Mammary epithelial cell (primary cell): ENCODE data around the gene NCOA3.

Experiments
- CTCF ChIP-seq, 2 donors: IDR thresholded peaks in 1 of 2; conservative IDR thresholded peaks in 1 of 2; 2 replicates each; pipeline ENCODE4 v1.5.1; 2011 to 2012; ENCODE audit warnings: inconsistent platforms in 2 of 2, low read length in 2 of 2, mild to moderate bottlenecking in 2 of 2, control low read depth in 1 of 2, low read depth in 1 of 2; ENCODE audit not compliant: insufficient read depth in 1 of 2; ENCODE audit errors: extremely low read depth in 1 of 2
- EZH2 ChIP-seq: IDR thresholded peaks from 2 replicates; pipeline ENCODE4 v1.6.1; 2012; ENCODE audit warnings: low read length, inconsistent platforms, borderline replicate concordance

GRCh38 chr20:47547034-47547387 is 45.3 kb downstream of the NCOA3 start:
- TF ChIP-seq CTCF (conservative IDR thresholded peaks at IDR 0.05 in 1 of 2, IDR thresholded peaks at IDR 0.05 in 1 of 2; ENCODE audit: extremely low read depth in 1 of 2, insufficient read depth in 1 of 2, low read depth in 1 of 2, low read length in 2 of 2) = no peak
- TF ChIP-seq EZH2 = no peak
